Endothelial cell of umbilical vein (primary cell): ENCODE data around the gene PERM1. TPM values are rescaled to one million over a fixed set of nuclear protein-coding genes. Genes with fewer than 3 reads are reported as not detected.

Experiments
- BruUV-seq: library from RNA; stranded (reverse); fragments of 400-500 nt; replicated peaks from 2 replicates; lab custom pipeline; 2021; lab: Mats Ljungman, UMichigan
- CTCF ChIA-PET: fragments of 300-600, 350-600 bp; sonication (Branson Sonifier 250); formaldehyde crosslinking; loops from one replicate; lab custom pipeline; 2021; ENCODE audit warnings: antibody characterized with exemption, inconsistent platforms; lab: Charles Lee
- POLR2A ChIA-PET: fragments of 300-600, 350-600 bp; sonication (Branson Sonifier 250); formaldehyde crosslinking; loops from one replicate; lab custom pipeline; 2021; ENCODE audit warnings: antibody characterized with exemption, inconsistent platforms; lab: Charles Lee
- DNase-seq: peaks from one replicate; pipeline ENCODE4 v3.0.0-alpha.2; 2011; ENCODE audit warnings: low read depth, low spot score
- FAIRE-seq: peaks from 2 replicates; lab custom pipeline; 2011; peaks lifted over from hg19 to GRCh38; lab: Jason Lieb, UNC
- H2AFZ ChIP-seq: 2 replicates; pipeline ENCODE4 v1.6.0; 2012; ENCODE audit warnings: low read depth, low read length, control low read depth, inconsistent platforms
- H3K27ac ChIP-seq: 2 replicates; pipeline ENCODE4 v1.5.1; 2011; ENCODE audit warnings: low read depth, mild to moderate bottlenecking, control low read depth, low read length, moderate library complexity; ENCODE audit not compliant: insufficient read depth
- H3K27me3 ChIP-seq, 2 experiments: 2 replicates each; pipeline versions ENCODE4 v1.6.0 to v1.6.1; 2011; ENCODE audit warnings: low read length in 2 of 2, mixed read lengths in 1 of 2; ENCODE audit not compliant: control insufficient read depth in 2 of 2, insufficient read depth in 2 of 2
- H3K36me3 ChIP-seq, 2 experiments: 2 replicates in 1 of 2; 3 replicates in 1 of 2; pipeline ENCODE4 v1.5.1; 2011; ENCODE audit warnings: low read length in 2 of 2, mild to moderate bottlenecking in 1 of 2, moderate library complexity in 1 of 2; ENCODE audit not compliant: control insufficient read depth in 2 of 2, insufficient read depth in 2 of 2; ENCODE audit errors: extremely low read depth in 1 of 2
- H3K4me1 ChIP-seq: 3 replicates; pipeline ENCODE4 v1.5.1; 2011; ENCODE audit warnings: mild to moderate bottlenecking, low read length; ENCODE audit not compliant: control insufficient read depth, insufficient read depth; ENCODE audit errors: extremely low read depth
- H3K4me2 ChIP-seq: 2 replicates; pipeline ENCODE4 v1.6.1; 2011; ENCODE audit warnings: low read length, control low read depth, mixed read lengths; ENCODE audit not compliant: insufficient read depth
- H3K4me3 ChIP-seq, 3 experiments: fragments of 200-600 bp in 1 of 3; sonication (generic), shearing (Covaris generic) in 1 of 3; replicated peaks in 1 of 3; 2 replicates each; pipeline ENCODE4 v1.5.1; 2011 to 2016; ENCODE audit warnings: control low read depth in 3 of 3, low read length in 3 of 3, mild to moderate bottlenecking in 2 of 3, inconsistent platforms in 1 of 3, low read depth in 1 of 3, moderate library complexity in 1 of 3; ENCODE audit not compliant: insufficient read depth in 1 of 3
- H3K79me2 ChIP-seq: 2 replicates; pipeline ENCODE4 v1.6.0; 2012; ENCODE audit warnings: low read length, inconsistent platforms; ENCODE audit not compliant: control insufficient read depth, insufficient read depth
- H3K9ac ChIP-seq: replicated peaks from 2 replicates; pipeline ENCODE3; 2011; ENCODE audit warnings: low read length, control low read depth; ENCODE audit not compliant: insufficient read depth; ENCODE audit errors: extremely low read depth
- H3K9me1 ChIP-seq: replicated peaks from 3 replicates; pipeline ENCODE4 v1.6.0; 2011; ENCODE audit warnings: mild to moderate bottlenecking, low read length; ENCODE audit not compliant: control insufficient read depth, insufficient read depth; ENCODE audit errors: extremely low read depth
- H3K9me3 ChIP-seq: replicated peaks from 2 replicates; pipeline ENCODE4 v1.5.1; 2012; ENCODE audit warnings: low read length, inconsistent platforms; ENCODE audit not compliant: control insufficient read depth, insufficient read depth
- H4K20me1 ChIP-seq: replicated peaks from 2 replicates; pipeline ENCODE3; 2011; ENCODE audit warnings: mild to moderate bottlenecking, low read length; ENCODE audit not compliant: control insufficient read depth, insufficient read depth; ENCODE audit errors: extremely low read depth
- MAX ChIP-seq: IDR thresholded peaks from 2 replicates; pipeline ENCODE4 v1.6.1; 2011; ENCODE audit not compliant: insufficient read depth, insufficient read length
- dilution Hi-C: fragments of 300-500 bp; cut with MboI; formaldehyde crosslinking; loops from one replicate; pipeline ENCODE4 v1.15.0; 2019; ENCODE audit warnings: low sequenced_read_pairs; ENCODE audit not compliant: extremely low pct_ligation_motif_present
- intact Hi-C: fragments of 100-400 bp; cut with micrococcal nuclease; formaldehyde crosslinking; loops from one replicate; pipeline ENCODE4 v1.10.0; 2022
- polyA plus RNA-seq, 4 experiments: library from polyadenylated mRNA; depleted of rRNA in 3 of 4; stranded (reverse) in 3 of 4; unstranded in 1 of 4; fragments of >200 nt; gene quantifications; 2 replicates each; pipeline versions ENCODE4 v1.2.1 to v1.2.3, GENCODE V29; 2011 to 2012; ENCODE audit warnings: missing spikeins in 1 of 4
- total RNA-seq: library from RNA; stranded (reverse); gene quantifications from 2 replicates; pipeline ENCODE4 v1.2.3, GENCODE V29; 2021
- TF ChIP-seq, protein P1 (sequence below), 2 donors: IDR thresholded peaks; 1 replicate in 1 of 2; 2 replicates in 1 of 2; pipeline ENCODE4 v1.5.1; 2011; ENCODE audit warnings: low read length in 2 of 2, mild to moderate bottlenecking in 2 of 2, moderate library complexity in 2 of 2, control low read depth in 1 of 2, inconsistent platforms in 1 of 2, low read depth in 1 of 2; ENCODE audit not compliant: insufficient read depth in 1 of 2; ENCODE audit errors: extremely low read depth in 1 of 2

PERM1 gene
- total and polyA plus RNA-seq, 2 donors (not counting 3 experiments of a cell fraction or from before 2014, with no cell fraction given) = not detected

DNA sequence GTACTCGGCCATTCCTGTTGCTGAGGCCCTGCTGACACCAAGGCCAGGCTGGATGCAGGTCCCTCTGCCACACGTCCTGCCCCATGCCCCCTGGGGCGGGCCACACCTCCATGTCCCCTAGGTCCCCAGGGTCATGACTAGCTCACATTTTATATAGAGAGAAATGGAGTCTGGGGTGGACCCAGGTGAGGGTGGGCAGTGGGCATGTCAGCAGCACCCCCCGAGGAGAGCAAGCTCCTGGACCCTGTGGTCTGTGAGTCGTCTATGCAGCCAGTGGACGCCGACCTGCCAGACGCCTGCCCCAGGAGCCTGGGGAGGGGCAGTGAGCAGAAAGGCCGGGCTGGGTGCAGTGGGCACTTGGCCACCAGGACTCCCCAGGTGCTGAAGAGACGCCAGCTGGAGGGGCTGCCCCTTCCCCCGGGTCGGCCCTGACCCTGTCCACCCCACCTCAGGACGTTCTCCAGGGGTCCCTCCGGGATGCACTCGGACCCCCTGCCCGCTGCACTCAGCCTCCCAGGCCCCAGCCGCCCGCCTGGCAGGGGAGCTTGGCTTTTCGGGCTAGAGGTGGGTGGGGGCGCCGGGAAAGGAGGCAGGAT lies 42.3 kb downstream of the PERM1 start:
- Histone ChIP-seq H3K27ac (no peak overlapping the region), H3K9me3 (no peaks in the 10 kb centered on the region), H3K9ac (no peak overlapping the region), H3K4me1 (peaks cover 12% of the 10 kb centered on the region), H3K9me1 (no peaks in the 10 kb centered on the region), H3K4me2 (no peak overlapping the region), H4K20me1 (no peaks in the 10 kb centered on the region), H3K36me3 (no peaks in the 10 kb centered on the region), H2AFZ (no peak overlapping the region), H3K27me3 (peaks cover 18 to 42% of the 10 kb centered on the region in 2 experiments), H3K79me2 (no peaks in the 10 kb centered on the region), H3K4me3 (no peak overlapping the region)
- ChIA-PET CTCF (interaction anchor here (0.6 to 3.0 kb wide), 5 partner anchors 10 to 503 kb away, joined by 3 to 13 read pairs (median 4); no protein-coding TSS in a partner anchor), POLR2A (no interaction called here)
- DNase-seq (no peak), FAIRE-seq (no peak)
- BruUV-seq = no TSS peak
- no peak for TF ChIP-seq MAX
- TF ChIP-seq, protein P1, sequence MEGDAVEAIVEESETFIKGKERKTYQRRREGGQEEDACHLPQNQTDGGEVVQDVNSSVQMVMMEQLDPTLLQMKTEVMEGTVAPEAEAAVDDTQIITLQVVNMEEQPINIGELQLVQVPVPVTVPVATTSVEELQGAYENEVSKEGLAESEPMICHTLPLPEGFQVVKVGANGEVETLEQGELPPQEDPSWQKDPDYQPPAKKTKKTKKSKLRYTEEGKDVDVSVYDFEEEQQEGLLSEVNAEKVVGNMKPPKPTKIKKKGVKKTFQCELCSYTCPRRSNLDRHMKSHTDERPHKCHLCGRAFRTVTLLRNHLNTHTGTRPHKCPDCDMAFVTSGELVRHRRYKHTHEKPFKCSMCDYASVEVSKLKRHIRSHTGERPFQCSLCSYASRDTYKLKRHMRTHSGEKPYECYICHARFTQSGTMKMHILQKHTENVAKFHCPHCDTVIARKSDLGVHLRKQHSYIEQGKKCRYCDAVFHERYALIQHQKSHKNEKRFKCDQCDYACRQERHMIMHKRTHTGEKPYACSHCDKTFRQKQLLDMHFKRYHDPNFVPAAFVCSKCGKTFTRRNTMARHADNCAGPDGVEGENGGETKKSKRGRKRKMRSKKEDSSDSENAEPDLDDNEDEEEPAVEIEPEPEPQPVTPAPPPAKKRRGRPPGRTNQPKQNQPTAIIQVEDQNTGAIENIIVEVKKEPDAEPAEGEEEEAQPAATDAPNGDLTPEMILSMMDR (IDR thresholded peaks at IDR 0.05; ENCODE audit: extremely low read depth in 1 of 2, insufficient read depth in 1 of 2, low read depth in 1 of 2, low read length in 2 of 2) = no peak
- intact Hi-C loops = loop anchor here (2.0 kb wide), 1 partner anchor 21 kb away; the partner anchor contains the start of gene KLHL17
- dilution Hi-C loops = no loop called here
